Central memory CD4-positive, alpha-beta T cell (primary cell): ENCODE results near the gene TWNK.

Source experiments
- DNase-seq: peaks from one replicate; pipeline ENCODE4 v3.0.0; 2022

TWNK gene

GRCh38 chr10:101012525-101013364 lies 25.4 kb downstream of the TWNK start:
- DNase-seq: peak; percentile 68

GRCh38 chr10:101013365-101013825 lies 26.1 kb downstream of the TWNK start:
- no peak for DNase-seq

GRCh38 chr10:101014230-101014884 lies 27.0 kb downstream of the TWNK start:
- DNase-seq: peak; percentile 60

- DNase-seq: no peak
Measured at GRCh38 chr10:101014966-101015581, 27.7 kb downstream of the TWNK start.

GRCh38 chr10:101015582-101015973 lies 28.2 kb downstream of the TWNK start:
- no peak for DNase-seq

GRCh38 chr10:101016814-101017213 lies 29.5 kb downstream of the TWNK start:
- no peak for DNase-seq

- DNase-seq: no peak
Measured at GRCh38 chr10:101018118-101018599, 30.8 kb downstream of the TWNK start.

GRCh38 chr10:101018600-101019439 lies 31.5 kb downstream of the TWNK start:
- peak; percentile 56 for DNase-seq

- DNase-seq: no peak
Measured at GRCh38 chr10:101019440-101019703, 32.0 kb downstream of the TWNK start.

GRCh38 chr10:101020427-101021075 lies 33.2 kb downstream of the TWNK start:
- no peak for DNase-seq

GRCh38 chr10:101021239-101021638 lies 33.9 kb downstream of the TWNK start:
- no peak for DNase-seq

GRCh38 chr10:101021692-101022251 lies 34.4 kb downstream of the TWNK start:
- no peak for DNase-seq

GRCh38 chr10:101022967-101023705 lies 35.8 kb downstream of the TWNK start:
- DNase-seq: no peak

GRCh38 chr10:101027106-101027720 lies 39.9 kb downstream of the TWNK start:
- no peak for DNase-seq

GRCh38 chr10:101028446-101029337 lies 41.3 kb downstream of the TWNK start:
- no peak for DNase-seq

- DNase-seq: no peak
Measured at GRCh38 chr10:101029520-101030295, 42.4 kb downstream of the TWNK start.

GRCh38 chr10:101030496-101031127 lies 43.3 kb downstream of the TWNK start:
- DNase-seq: no peak

- peak; percentile 95 for DNase-seq
Measured at GRCh38 chr10:101031128-101031795, 43.9 kb downstream of the TWNK start, which contains the start of the genes PDZD7 and SFXN3. Gene PDZD7 (minus strand): TSS chr10:101031129. CDS start chr10:101030219, 910 bp downstream. Gene SFXN3 (plus strand): TSS chr10:101031234. CDS start chr10:101034695, 3,461 bp downstream.
